GM23248 (cell line): Measurements from ENCODE around the gene TMOD3.

Experiments used
- EZH2 ChIP-seq: fragments of 200-600 bp; sonication (generic); IDR thresholded peaks from 2 replicates; pipeline ENCODE4 v1.6.1; 2018; ENCODE audit warnings: antibody characterized with exemption, mild to moderate bottlenecking; ENCODE audit not compliant: insufficient read depth, poor library complexity, severe bottlenecking
- EZH2phosphoT487 ChIP-seq: fragments of 200-600 bp; sonication (generic); IDR thresholded peaks from 2 replicates; pipeline ENCODE4 v1.6.1; 2018; ENCODE audit warnings: antibody characterized with exemption, moderate library complexity, mild to moderate bottlenecking, low read depth; ENCODE audit not compliant: insufficient read depth

- no peak for TF ChIP-seq EZH2
- no peak for TF ChIP-seq EZH2phosphoT487
Measured at GRCh38 chr15:51912528-51912927, 83.1 kb downstream of the TMOD3 start.
